ENCODE results near the gene SERP1. TPM values are rescaled to one million over a fixed set of nuclear protein-coding genes. Genes with fewer than 3 reads are reported as not detected.
A peak's percentile ranks its signal among the peaks of the same experiment; 100 is the strongest.

Gene SERP1
- total RNA-seq, 1 experiment from 2014 or later: 439 TPM

DNA sequence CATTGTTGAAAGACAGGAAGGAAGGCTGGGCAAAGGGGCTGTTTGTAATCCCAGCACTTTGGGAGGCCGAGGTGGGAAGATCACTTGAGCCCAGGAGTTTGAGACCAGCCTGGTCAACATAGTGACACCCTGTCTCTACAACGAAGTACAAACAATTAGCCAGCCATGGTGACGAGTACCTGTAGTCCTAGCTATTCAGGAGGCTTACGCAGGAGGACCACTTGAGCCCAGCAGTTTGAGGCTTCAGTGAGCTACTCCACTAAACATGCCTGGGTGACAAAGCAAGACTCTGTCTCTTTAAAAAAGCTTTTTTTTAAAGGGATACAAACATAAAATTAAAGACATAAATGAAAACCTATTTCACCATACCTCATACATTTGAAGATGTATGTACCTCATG is 11.1 kb downstream of the SERP1 start:
- H3K4me2 ChIP-seq (ENCODE audit: low read length): no peak overlapping the region
- ChIA-PET POLR2A (ENCODE audit: unreplicated experiment) (no interaction called here), CTCF (no interaction called here)
- H3K9me3 ChIP-seq (ENCODE audit: low read length): no peaks in the 10 kb centered on the region
- H3K9me2 ChIP-seq (replicated peaks; ENCODE audit: low read length): no peaks in the 10 kb centered on the region
- BruUV-seq (replicated peaks): no TSS peak
- H2AFZ ChIP-seq (ENCODE audit: low read length): no peak overlapping the region
- H3K36me3 ChIP-seq (ENCODE audit: low read depth, low read length): no peaks in the 10 kb centered on the region
- no peaks in the 10 kb centered on the region for H3K27me3 ChIP-seq (ENCODE audit: low read length)
- intact Hi-C loops (cut with micrococcal nuclease): no loop called here
- H3K4me1 ChIP-seq (ENCODE audit: insufficient read depth, low read length): no peaks in the 10 kb centered on the region
- ATAC-seq (no peak), DNase-seq (no peak)
- H3F3A ChIP-seq (ENCODE audit: low read length, unreplicated experiment): no peaks in the 10 kb centered on the region
- no peak overlapping the region for H3K9ac ChIP-seq (ENCODE audit: low read length)
- no peak overlapping the region for H3K27ac ChIP-seq (ENCODE audit: low read length)
- TF ChIP-seq EZH2phosphoT487 (IDR thresholded peaks at IDR 0.05; ENCODE audit: borderline replicate concordance, low read length): no peak
- no peaks in the 10 kb centered on the region for H3K79me2 ChIP-seq (ENCODE audit: low read length)
- no peak overlapping the region for H3K4me3 ChIP-seq (ENCODE audit: low read length)
- H4K20me1 ChIP-seq (ENCODE audit: low read length): no peaks in the 10 kb centered on the region

DNA sequence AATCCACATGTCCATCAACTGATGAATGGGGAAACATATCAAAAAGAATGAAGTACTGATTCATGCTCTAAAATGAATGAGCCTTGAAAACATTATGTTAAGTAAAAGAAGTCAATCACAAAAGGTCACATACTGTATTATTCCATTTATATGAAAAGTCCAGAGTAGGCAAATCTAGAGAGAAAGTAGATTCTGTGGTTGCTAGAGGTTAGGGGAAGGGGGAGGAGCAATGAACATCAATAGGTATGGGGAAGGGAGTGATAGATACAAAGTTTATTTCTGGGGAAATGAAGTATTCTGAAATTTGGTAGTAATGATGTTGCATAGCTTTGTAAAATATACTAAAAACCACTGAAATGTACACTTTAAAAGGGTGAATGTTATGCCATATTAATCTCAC is 14.5 kb downstream of the SERP1 start:
- Histone ChIP-seq H3K27me3 (ENCODE audit: low read length) (no peaks in the 10 kb centered on the region), H3K9me3 (ENCODE audit: low read length) (no peaks in the 10 kb centered on the region), H3K9me2 (replicated peaks; ENCODE audit: low read length) (no peaks in the 10 kb centered on the region), H3K4me1 (ENCODE audit: insufficient read depth, low read length) (no peaks in the 10 kb centered on the region), H2AFZ (ENCODE audit: low read length) (no peak overlapping the region), H3K36me3 (ENCODE audit: low read depth, low read length) (no peaks in the 10 kb centered on the region), H3K79me2 (ENCODE audit: low read length) (no peaks in the 10 kb centered on the region), H4K20me1 (ENCODE audit: low read length) (no peaks in the 10 kb centered on the region), H3K9ac (ENCODE audit: low read length) (no peak overlapping the region), H3K4me3 (ENCODE audit: low read length) (no peak overlapping the region), H3F3A (ENCODE audit: low read length, unreplicated experiment) (no peaks in the 10 kb centered on the region), H3K4me2 (ENCODE audit: low read length) (no peak overlapping the region), H3K27ac (ENCODE audit: low read length) (no peak overlapping the region)
- BruUV-seq (replicated peaks): no TSS peak
- DNase-seq: no peak
- no peak for ATAC-seq
- ChIA-PET CTCF (no interaction called here), POLR2A (ENCODE audit: unreplicated experiment) (no interaction called here)
- TF ChIP-seq EZH2phosphoT487 (IDR thresholded peaks at IDR 0.05; ENCODE audit: borderline replicate concordance, low read length) (no peak), EZH2 (IDR thresholded peaks at IDR 0.05; ENCODE audit: low read length, unreplicated experiment) (no peak)
- TF ChIP-seq, protein P1, sequence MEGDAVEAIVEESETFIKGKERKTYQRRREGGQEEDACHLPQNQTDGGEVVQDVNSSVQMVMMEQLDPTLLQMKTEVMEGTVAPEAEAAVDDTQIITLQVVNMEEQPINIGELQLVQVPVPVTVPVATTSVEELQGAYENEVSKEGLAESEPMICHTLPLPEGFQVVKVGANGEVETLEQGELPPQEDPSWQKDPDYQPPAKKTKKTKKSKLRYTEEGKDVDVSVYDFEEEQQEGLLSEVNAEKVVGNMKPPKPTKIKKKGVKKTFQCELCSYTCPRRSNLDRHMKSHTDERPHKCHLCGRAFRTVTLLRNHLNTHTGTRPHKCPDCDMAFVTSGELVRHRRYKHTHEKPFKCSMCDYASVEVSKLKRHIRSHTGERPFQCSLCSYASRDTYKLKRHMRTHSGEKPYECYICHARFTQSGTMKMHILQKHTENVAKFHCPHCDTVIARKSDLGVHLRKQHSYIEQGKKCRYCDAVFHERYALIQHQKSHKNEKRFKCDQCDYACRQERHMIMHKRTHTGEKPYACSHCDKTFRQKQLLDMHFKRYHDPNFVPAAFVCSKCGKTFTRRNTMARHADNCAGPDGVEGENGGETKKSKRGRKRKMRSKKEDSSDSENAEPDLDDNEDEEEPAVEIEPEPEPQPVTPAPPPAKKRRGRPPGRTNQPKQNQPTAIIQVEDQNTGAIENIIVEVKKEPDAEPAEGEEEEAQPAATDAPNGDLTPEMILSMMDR (conservative IDR thresholded peaks at IDR 0.05; ENCODE audit: low read depth, low read length): no peak
- intact Hi-C loops (cut with micrococcal nuclease): no loop called here

DNA sequence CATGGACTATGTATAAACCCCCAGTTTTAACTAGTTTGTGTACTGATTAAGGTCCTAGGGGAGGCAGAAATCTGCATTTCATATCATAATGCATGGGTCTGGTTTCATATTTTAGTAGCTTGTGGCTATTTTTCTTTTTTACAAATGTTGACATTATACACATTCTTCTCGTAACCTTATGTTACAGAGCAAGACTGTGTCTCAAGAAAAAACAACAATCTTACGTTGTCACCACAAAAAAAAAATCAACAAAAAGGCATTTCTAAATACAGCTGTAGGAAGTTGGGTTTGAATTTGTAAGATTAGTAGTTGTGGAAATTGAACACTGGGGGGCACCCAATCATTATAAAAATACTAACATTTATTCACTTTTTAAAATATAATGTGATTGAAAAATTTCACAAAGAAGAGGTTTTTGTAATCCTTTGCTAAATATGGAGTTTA is 17.9 kb downstream of the SERP1 start:
- intact Hi-C loops (cut with micrococcal nuclease): loop anchor here (2.0 to 5.0 kb wide), 3 partner anchors 50 to 339 kb away; partner anchors contain the start of gene SIAH2
- Histone ChIP-seq H3K9me3 (ENCODE audit: low read length) (no peaks in the 10 kb centered on the region), H3K27ac (ENCODE audit: low read length) (no peak overlapping the region), H3K27me3 (ENCODE audit: low read length) (no peaks in the 10 kb centered on the region), H3K79me2 (ENCODE audit: low read length) (no peaks in the 10 kb centered on the region), H3K9me2 (replicated peaks; ENCODE audit: low read length) (no peaks in the 10 kb centered on the region), H3K4me3 (ENCODE audit: low read length) (no peak overlapping the region), H2AFZ (ENCODE audit: low read length) (no peak overlapping the region), H3K36me3 (ENCODE audit: low read depth, low read length) (no peaks in the 10 kb centered on the region), H4K20me1 (ENCODE audit: low read length) (no peaks in the 10 kb centered on the region), H3K9ac (ENCODE audit: low read length) (no peak overlapping the region), H3K4me2 (ENCODE audit: low read length) (peak overlapping the region; percentile 9; the same call in 1 of the 2 replicates), H3F3A (ENCODE audit: low read length, unreplicated experiment) (no peaks in the 10 kb centered on the region), H3K4me1 (ENCODE audit: insufficient read depth, low read length) (no peaks in the 10 kb centered on the region)
- ChIA-PET CTCF (interaction anchor here (0.6 to 1.1 kb wide), 3 partner anchors 17 to 649 kb away, joined by 3 to 4 read pairs (median 4); partner anchors contain the start of gene SERP1), POLR2A (ENCODE audit: unreplicated experiment) (no interaction called here)
- TF ChIP-seq EZH2 (IDR thresholded peaks at IDR 0.05; ENCODE audit: low read length, unreplicated experiment): no peak
- TF ChIP-seq, protein P1 (conservative IDR thresholded peaks at IDR 0.05; ENCODE audit: low read depth, low read length): peak; percentile 61
- TF ChIP-seq EZH2phosphoT487 (IDR thresholded peaks at IDR 0.05; ENCODE audit: borderline replicate concordance, low read length): no peak
- DNase-seq: peak; percentile 56
- ATAC-seq: no peak; the same call in 1 of the 2 replicates
- no TSS peak for BruUV-seq (replicated peaks)

All from PC-3 (cell line).